ENCODE measurements around the gene SPDYE4. TPM values are rescaled to one million over a fixed set of nuclear protein-coding genes. Genes with fewer than 3 reads are reported as not detected.
A peak's percentile ranks its signal among the peaks of the same experiment; 100 is the strongest.

Gene SPDYE4
- polyA plus RNA-seq, 4 donors, result 0.24 TPM; not detected in 3

DNA sequence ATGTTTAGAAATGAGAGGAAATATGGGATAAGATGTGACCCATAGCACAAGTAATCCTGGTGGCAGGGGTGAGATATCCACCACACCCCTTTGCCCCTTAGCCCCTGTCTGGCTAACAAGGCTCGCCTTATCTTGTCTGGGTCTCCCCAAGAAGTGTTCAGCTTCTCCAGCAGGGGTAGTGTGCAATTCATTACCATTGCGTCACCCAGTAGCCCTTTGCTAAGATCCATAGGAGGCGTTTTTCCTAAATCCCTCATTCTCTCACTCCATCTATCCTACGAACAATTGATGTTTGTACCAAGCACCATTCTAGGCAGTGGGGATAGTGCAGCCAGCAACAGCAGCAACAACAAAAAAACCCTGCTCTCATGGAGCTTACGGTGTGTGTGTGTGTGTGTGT, 44.5 kb downstream of the SPDYE4 start:
- DNase-seq (ENCODE audit: low read depth in 4 of 4, low spot score in 3 of 4), result no peak

GRCh38 chr17:8713315-8713714, 45.0 kb downstream of the SPDYE4 start:
- DNase-seq (ENCODE audit: low read depth in 4 of 4, low spot score in 3 of 4), result no peak

DNA sequence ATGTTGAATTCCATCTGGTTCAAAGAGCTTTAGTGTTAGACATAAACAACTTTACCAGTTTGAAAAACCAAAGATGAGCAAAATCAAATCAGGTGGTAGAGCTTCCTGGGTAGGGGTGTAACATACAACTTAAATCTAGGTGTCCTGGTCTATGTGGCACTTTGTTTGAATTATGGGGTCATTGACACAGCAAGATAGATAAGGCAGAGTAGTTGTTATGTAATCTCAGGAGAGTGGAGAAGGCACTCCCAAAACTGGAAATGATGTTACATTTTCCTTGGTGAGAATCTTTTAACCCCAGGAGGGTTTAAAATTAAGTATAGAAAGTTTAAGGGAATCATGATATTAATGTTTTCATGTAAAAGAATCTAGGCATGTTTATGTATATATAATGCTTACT, 45.6 kb downstream of the SPDYE4 start:
- DNase-seq (ENCODE audit: low read depth in 4 of 4, low spot score in 3 of 4), result no peak

- no peak for DNase-seq (ENCODE audit: low read depth in 4 of 4, low spot score in 3 of 4)
Measured at GRCh38 chr17:8711291-8711690, 47.1 kb downstream of the SPDYE4 start.

- no peak for DNase-seq (ENCODE audit: low read depth in 4 of 4, low spot score in 3 of 4)
Measured at GRCh38 chr17:8710813-8711212, 47.5 kb downstream of the SPDYE4 start.

GRCh38 chr17:8709006-8709405, 49.3 kb downstream of the SPDYE4 start:
- DNase-seq (ENCODE audit: low read depth in 4 of 4, low spot score in 3 of 4), result no peak

DNA sequence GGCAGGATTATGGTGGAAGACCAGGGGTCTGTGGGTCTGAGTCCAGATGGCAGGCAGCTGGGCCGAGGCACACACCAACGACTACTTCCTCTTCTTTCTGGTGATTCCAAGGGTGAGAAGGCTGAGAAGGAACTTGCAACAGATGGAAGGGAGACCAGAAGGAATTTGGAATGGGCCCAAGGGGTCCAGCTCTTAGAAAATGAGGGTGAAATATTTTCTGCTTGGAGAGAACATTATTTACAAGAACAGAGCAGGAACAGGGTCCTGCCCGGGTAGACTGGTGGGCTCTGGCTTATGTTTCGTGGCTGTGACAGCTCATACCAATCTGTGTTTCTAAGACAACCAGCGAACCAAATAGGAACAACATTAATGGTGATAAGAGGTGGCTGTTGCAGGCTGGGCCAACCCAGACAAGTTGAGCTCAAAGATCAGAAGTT, 50.3 kb downstream of the SPDYE4 start:
- DNase-seq (ENCODE audit: low read depth in 4 of 4, low spot score in 3 of 4), result peak in 1 of 4 donors; percentile 48

GRCh38 chr17:8707332-8708024, 50.9 kb downstream of the SPDYE4 start:
- DNase-seq (ENCODE audit: low read depth in 4 of 4, low spot score in 3 of 4), result no peak

DNA sequence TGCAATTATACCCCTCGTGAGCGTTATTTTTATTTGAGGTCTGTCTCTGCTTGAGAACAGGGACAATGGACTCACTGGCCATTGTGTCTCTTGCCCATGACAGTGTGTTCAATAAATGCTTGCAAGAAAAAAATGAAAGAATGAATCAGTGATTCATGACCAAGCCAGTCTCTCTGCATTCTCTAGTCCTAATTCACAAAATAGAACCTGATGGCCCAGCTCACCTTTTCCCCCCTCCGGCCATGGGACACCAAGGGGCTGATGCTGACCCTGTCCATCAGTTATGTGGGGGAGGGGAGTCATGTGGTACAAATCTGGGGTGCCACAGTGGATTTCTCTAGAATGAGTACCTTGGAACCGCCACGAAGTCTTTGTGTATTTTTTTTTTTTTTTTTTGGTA, 51.9 kb downstream of the SPDYE4 start:
- DNase-seq (ENCODE audit: low read depth in 4 of 4, low spot score in 3 of 4), result no peak

- DNase-seq (ENCODE audit: low read depth in 4 of 4, low spot score in 3 of 4), result no peak
Measured at GRCh38 chr17:8705427-8705826, 52.9 kb downstream of the SPDYE4 start.

GRCh38 chr17:8703001-8703400, 55.3 kb downstream of the SPDYE4 start:
- DNase-seq (ENCODE audit: low read depth in 4 of 4, low spot score in 3 of 4), result no peak

DNA sequence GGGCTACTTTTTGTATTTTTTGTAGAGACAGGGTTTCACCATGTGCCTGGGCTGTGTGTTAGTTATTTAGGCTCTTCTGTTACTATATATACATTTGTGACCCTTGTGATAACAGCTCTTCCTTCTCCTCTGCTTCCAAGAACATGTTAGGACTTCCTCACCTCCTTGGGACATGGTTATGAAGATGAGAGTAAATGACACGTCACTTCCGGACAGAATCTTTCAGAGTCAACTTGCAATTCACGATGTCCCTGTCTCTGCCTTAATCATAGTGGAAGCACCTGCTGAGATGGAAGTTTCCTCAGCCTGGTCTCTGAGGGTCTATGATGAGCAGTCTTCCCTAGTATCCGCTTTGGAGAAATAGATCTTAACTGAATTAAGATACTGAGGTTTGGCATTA, 56.6 kb downstream of the SPDYE4 start:
- DNase-seq (ENCODE audit: low read depth in 4 of 4, low spot score in 3 of 4), result no peak

DNA sequence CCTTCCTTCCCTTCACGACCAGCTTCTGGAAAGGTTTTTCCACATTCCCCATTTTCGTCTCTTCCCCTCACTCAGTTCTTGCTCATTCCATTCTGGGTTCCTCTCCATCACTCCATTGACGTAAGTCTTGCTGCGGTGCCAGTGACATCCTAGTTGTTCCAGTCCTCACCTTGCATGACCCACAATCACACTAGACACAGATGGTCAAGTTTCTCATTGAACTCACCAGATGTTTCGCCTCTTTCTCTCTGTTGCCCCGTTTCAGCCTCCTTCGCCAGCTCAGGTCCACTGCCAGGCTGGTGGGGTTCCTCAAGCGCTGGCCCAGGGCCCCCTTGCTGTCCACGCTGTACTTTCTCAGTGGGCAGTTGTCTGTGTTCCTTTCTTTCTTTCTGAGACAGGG, 57.1 kb downstream of the SPDYE4 start:
- DNase-seq (ENCODE audit: low read depth in 4 of 4, low spot score in 3 of 4), result no peak

Other genes starting within 250 kb of the SPDYE4 start
- 100 to 1,000 TPM; 244 to 428 (median 267) TPM for gene MYH10, start 127.8 kb downstream of the SPDYE4 start, polyA plus RNA-seq (ENCODE audit: insufficient read length in 4 of 4)
- gene CCDC42, start 13.7 kb downstream of the SPDYE4 start, polyA plus RNA-seq (ENCODE audit: insufficient read length in 4 of 4), result under 1 TPM; 0.14 to 0.71 (median 0.21) TPM
- gene MFSD6L, start 40.8 kb upstream of the SPDYE4 start, polyA plus RNA-seq (ENCODE audit: insufficient read length in 4 of 4), result 1 to 10 TPM in 3 of 4 donors, under 1 TPM in 1; 0.16 to 4.7 (median 2.9) TPM
- 1 to 10 TPM; 1.0 to 1.8 (median 1.6) TPM for gene PIK3R6, start 109.1 kb upstream of the SPDYE4 start, polyA plus RNA-seq (ENCODE audit: insufficient read length in 4 of 4)
- 1 to 10 TPM in 2 of 4 donors, under 1 TPM in 2; 0.59 to 2.1 (median 0.82) TPM for gene PIK3R5, start 207.2 kb upstream of the SPDYE4 start, polyA plus RNA-seq (ENCODE audit: insufficient read length in 4 of 4)

Measured in left renal pelvis (tissue), 4 donors.